Heart right ventricle (tissue), 16 donors: Measurements from ENCODE around the gene ATG5. TPM values are rescaled to one million over a fixed set of nuclear protein-coding genes. Genes with fewer than 3 reads are reported as not detected.

ENCODE experiments used
- ATAC-seq, 8 donors: fragments of 200-7000 bp; cut with Tn5 transposase; one replicate each; pipeline ENCODE4 v1.9.1; 2020; ENCODE audit warnings: mild to moderate bottlenecking in 8 of 8, moderate library complexity in 8 of 8, moderate number of reproducible peaks in 1 of 8
- DNase-seq, 2 donors: peaks; one replicate each; pipeline ENCODE4 v3.0.0-alpha.2; 2020
- H3K27ac ChIP-seq, 10 donors: fragments of 200-600 bp; sonication (generic) in 2 of 10; one replicate each; pipeline versions ENCODE4 v1.5.0 to v1.8.0; 2020 to 2022; ENCODE audit warnings: mild to moderate bottlenecking in 3 of 10
- H3K27me3 ChIP-seq, 7 donors: fragments of 200-600 bp; one replicate each; pipeline ENCODE4 v1.8.0; 2021 to 2022; ENCODE audit warnings: mild to moderate bottlenecking in 2 of 7
- H3K36me3 ChIP-seq, 9 donors: fragments of 200-600 bp; sonication (generic) in 1 of 9; one replicate each; pipeline versions ENCODE4 v1.5.0 to v1.8.0; 2020 to 2022; ENCODE audit warnings: mild to moderate bottlenecking in 2 of 9
- H3K4me1 ChIP-seq, 9 donors: fragments of 200-600 bp; sonication (generic) in 1 of 9; one replicate each; pipeline versions ENCODE4 v1.5.0 to v1.8.0; 2020 to 2022; ENCODE audit warnings: mild to moderate bottlenecking in 4 of 9
- H3K4me3 ChIP-seq, 10 donors: fragments of 200-600 bp; sonication (generic) in 2 of 10; one replicate each; pipeline versions ENCODE4 v1.5.0 to v1.8.0; 2020 to 2022; ENCODE audit warnings: mild to moderate bottlenecking in 7 of 10, moderate library complexity in 2 of 10
- H3K9me3 ChIP-seq, 11 donors: fragments of 200-600 bp in 10 of 11; sonication (generic) in 2 of 11; one replicate each; pipeline versions ENCODE4 v1.5.0 to v1.8.0; 2013 to 2022; ENCODE audit warnings: mild to moderate bottlenecking in 2 of 11, control low read depth in 1 of 11, moderate library complexity in 1 of 11
- WGBS, 2 donors: extraction: QIAGEN DNeasy Blood & Tissue Kit; methylation state at CpG; one replicate each; pipeline ENCODE4 v1.1.7; 2013; ENCODE audit warnings: inconsistent platforms in 1 of 2; 5-methylcytosine and 5-hydroxymethylcytosine counted together
- intact Hi-C, 10 donors: fragments of 100-400 bp; cut with DNase I; formaldehyde crosslinking; loops; one replicate each; pipeline versions ENCODE4 v1.11.1 to v1.14.2; 2022
- polyA plus RNA-seq, 2 donors: library from polyadenylated mRNA; stranded (reverse); fragments of 200-250 nt; gene quantifications; one replicate each; pipeline ENCODE4 v1.2.3, GENCODE V29; 2013
- total RNA-seq, 10 donors: library from RNA; stranded (reverse); fragmentation: NEBNext Ultra II Directional in 3 of 10; extraction: Animal tissue kit (Norgen Biotek cat#: 25700) in 3 of 10; gene quantifications; one replicate each; pipeline versions ENCODE4 v1.2.1 to v1.2.4, GENCODE V29; 2021 to 2023
- TF ChIP-seq, protein P1 (sequence below), 9 donors: fragments of 200-600 bp; sonication (generic) in 2 of 9; IDR thresholded peaks; one replicate each; pipeline versions ENCODE4 v1.5.0 to v1.8.0; 2021 to 2022; ENCODE audit warnings: antibody characterized with exemption in 9 of 9, mild to moderate bottlenecking in 5 of 9, moderate library complexity in 1 of 9
- donor health status: Arrhythmogenic right ventricular cardiomyopathy.
- donor health status: ischemic (EF 13 %, LVEDD 7.1; RV severe dilation, severe dysfunction).
- donor health status: healthy with polysubstance abuse.
- donor health status: DM: no; HTN: yes; CAD: no.
- donor health status: DM: no; HTN: no; CAD: no.
- donor health status: ischemic (EF 25% LVEDD 6.9; RV normal size, moderate dysfunction).
- donor health status: ischemic (EF 25% LVEDD 5.7; RV mildly dilated, moderate dysfunction).
- donor health status: healthy.
- donor health status: DM: yes; HTN: yes; CAD: no.
- donor health status: Ischemic cardiomyopathy.
- donor health status: ischemic (EF 35%, LVEDD 5.7; RV mildly dilated, moderate dysfunction).
- donor health status: nonischemic (EF 11% LVEDD 7.7; RV severe dilation, severe dysfunction).
- donor health status: DM: yes; HTN: yes; CAD: no.
- donor health status: PGD.
- donor health status: ischemic (EF 29% LVEDD 5.4; RV normal size, mild dysfunction).
- donor health status: nonischemic (EF 23%, LVEDD 6.1; RV moderate dilation, normal function).

ATG5 gene
- total and polyA plus RNA-seq, 12 donors, result 12.6 to 18.0 (median 15.0) TPM

DNA sequence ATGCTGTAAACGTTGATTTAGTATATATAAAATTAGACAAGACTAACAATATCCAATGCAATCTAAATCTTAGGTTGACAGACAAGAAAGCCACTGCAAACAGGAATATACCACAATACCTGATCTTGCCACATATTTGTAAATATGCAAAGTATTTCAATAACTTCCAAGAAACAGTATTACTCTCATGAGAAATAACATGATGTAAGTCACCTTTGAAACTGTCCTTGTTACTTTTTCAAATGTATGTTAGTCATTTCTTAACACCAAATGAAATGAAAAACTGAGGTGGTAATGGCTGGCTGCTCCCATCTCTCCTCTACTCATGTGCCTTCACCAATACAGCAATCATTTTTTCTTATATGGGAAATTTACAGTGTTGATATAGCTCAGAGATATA, 118.7 kb downstream of the ATG5 start:
- TF ChIP-seq, protein P1, sequence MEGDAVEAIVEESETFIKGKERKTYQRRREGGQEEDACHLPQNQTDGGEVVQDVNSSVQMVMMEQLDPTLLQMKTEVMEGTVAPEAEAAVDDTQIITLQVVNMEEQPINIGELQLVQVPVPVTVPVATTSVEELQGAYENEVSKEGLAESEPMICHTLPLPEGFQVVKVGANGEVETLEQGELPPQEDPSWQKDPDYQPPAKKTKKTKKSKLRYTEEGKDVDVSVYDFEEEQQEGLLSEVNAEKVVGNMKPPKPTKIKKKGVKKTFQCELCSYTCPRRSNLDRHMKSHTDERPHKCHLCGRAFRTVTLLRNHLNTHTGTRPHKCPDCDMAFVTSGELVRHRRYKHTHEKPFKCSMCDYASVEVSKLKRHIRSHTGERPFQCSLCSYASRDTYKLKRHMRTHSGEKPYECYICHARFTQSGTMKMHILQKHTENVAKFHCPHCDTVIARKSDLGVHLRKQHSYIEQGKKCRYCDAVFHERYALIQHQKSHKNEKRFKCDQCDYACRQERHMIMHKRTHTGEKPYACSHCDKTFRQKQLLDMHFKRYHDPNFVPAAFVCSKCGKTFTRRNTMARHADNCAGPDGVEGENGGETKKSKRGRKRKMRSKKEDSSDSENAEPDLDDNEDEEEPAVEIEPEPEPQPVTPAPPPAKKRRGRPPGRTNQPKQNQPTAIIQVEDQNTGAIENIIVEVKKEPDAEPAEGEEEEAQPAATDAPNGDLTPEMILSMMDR (IDR thresholded peaks at IDR 0.05), result no peak
- no peaks in the 10 kb centered on the region for H3K4me1 ChIP-seq
- H3K4me3 ChIP-seq, result no peak overlapping the region
- ATAC-seq (no peak), DNase-seq (no peak)
- H3K9me3 ChIP-seq, result peaks cover 0 to 7% (median 0%) of the 10 kb centered on the region in 11 donors
- intact Hi-C loops, result no loop called here
- no peak overlapping the region for H3K27ac ChIP-seq
- H3K36me3 ChIP-seq, result peaks cover 0 to 15% (median 0%) of the 10 kb centered on the region in 9 donors
- 84 to 89% methylated on average over 1 of the region's 1 CpG for WGBS, 2 donors
- H3K27me3 ChIP-seq, result no peaks in the 10 kb centered on the region

DNA sequence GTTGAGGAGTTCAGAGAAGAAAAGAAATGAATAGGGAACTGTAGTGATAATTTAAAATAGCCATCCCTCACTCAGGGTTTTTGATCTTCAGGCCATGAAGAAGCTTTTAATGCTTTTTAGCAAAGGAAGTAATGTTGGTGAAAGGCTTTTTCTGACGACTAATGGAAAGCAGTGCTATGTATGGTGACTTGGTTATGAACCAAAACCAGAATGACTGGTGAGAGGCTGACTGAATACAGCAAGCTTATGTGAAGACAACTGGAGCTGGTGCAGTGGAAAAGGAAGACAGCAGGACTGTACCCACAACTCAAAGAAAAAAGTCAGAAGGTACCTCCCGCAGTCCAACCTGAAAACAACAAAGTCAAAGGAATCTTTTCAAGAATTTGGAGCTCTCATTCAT, 120.6 kb downstream of the ATG5 start:
- DNase-seq, result no peak
- Histone ChIP-seq H3K27me3 (no peaks in the 10 kb centered on the region), H3K36me3 (peaks cover 0 to 35% (median 8%) of the 10 kb centered on the region in 9 donors), H3K4me3 (no peak overlapping the region), H3K27ac (no peak overlapping the region), H3K9me3 (peaks cover 0 to 7% (median 0%) of the 10 kb centered on the region in 11 donors), H3K4me1 (no peaks in the 10 kb centered on the region)
- ATAC-seq, result no peak
- TF ChIP-seq, protein P1 (IDR thresholded peaks at IDR 0.05), result no peak
- 86 to 87% methylated on average over 2 of the region's 2 CpGs for WGBS, 2 donors
- intact Hi-C loops, result no loop called here

DNA sequence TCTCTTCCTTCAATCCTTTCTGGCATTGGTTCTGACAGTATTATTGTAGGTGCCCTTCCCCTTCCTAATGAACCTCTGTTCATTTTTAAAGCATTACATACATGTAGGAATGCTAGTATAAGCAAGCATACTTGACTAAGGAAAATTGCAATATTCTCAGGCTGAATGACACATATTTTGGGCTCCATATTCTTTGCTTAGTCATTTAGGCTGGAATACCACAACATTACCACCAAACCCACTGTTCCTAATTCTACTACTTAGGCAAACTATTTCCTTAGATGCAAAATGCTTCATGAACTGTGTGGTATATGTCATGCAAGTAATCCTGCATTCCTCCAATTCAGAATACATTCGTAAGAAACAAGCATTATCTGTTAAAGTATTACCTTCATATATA, 125.6 kb downstream of the ATG5 start:
- Histone ChIP-seq H3K27me3 (no peaks in the 10 kb centered on the region), H3K4me3 (no peak overlapping the region), H3K27ac (no peak overlapping the region), H3K36me3 (peaks cover 0 to 54% (median 8%) of the 10 kb centered on the region in 9 donors), H3K4me1 (peaks cover 0 to 9% (median 0%) of the 10 kb centered on the region in 9 donors), H3K9me3 (no peaks in the 10 kb centered on the region)
- TF ChIP-seq, protein P1 (IDR thresholded peaks at IDR 0.05), result no peak
- ATAC-seq (no peak), DNase-seq (no peak)
- intact Hi-C loops, result no loop called here
- WGBS, 2 donors, result 99 to 100% methylated on average over 1 of the region's 1 CpG

DNA sequence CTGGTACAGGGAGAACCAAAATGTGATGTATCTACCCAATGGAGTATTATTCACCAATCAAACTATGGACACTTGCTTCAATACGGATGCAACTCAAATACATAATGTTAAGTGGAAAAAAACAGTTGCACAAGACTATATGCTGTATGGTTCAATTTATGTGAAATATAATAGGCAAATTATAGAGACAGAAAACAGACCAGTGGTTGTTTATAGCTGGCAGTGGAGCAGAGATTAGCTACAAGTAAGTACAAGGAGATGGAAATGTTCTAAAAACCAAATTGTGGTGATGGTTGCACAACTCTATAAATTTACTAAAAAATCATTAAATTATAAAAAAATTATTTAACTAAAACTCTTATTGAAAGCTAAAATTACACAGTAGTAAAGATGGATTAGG, 126.2 kb downstream of the ATG5 start:
- peaks cover 0 to 55% (median 8%) of the 10 kb centered on the region in 9 donors for H3K36me3 ChIP-seq
- H3K4me3 ChIP-seq, result no peak overlapping the region
- H3K4me1 ChIP-seq, result peaks cover 0 to 12% (median 0%) of the 10 kb centered on the region in 9 donors
- intact Hi-C loops, result no loop called here
- 95% methylated on average over 1 of the region's 1 CpG for WGBS, 2 donors
- ATAC-seq (no peak), DNase-seq (no peak)
- TF ChIP-seq, protein P1 (IDR thresholded peaks at IDR 0.05), result no peak
- no peaks in the 10 kb centered on the region for H3K9me3 ChIP-seq
- no peaks in the 10 kb centered on the region for H3K27me3 ChIP-seq
- no peak overlapping the region for H3K27ac ChIP-seq
